Activated CD4-positive, alpha-beta T cell treated with anti-CD3 and anti-CD28 coated beads, Interleukin-2, amount 10 ng/mL, durations not matched to agents 24 days and 14 days (primary cell): Measurements from ENCODE around the gene XIRP1. TPM values are rescaled to one million over a fixed set of nuclear protein-coding genes. Genes with fewer than 3 reads are reported as not detected.

Experiments
- DNase-seq: peaks from one replicate; pipeline ENCODE4 v3.0.0; 2022
- H3K27ac Mint-ChIP-seq: one replicate; pipeline ENCODE4 v1.8.0; 2022; ENCODE audit warnings: mild to moderate bottlenecking, mixed read lengths
- H3K27me3 Mint-ChIP-seq: one replicate; pipeline ENCODE4 v1.8.0; 2022; ENCODE audit warnings: mixed read lengths
- H3K36me3 Mint-ChIP-seq: one replicate; pipeline ENCODE4 v1.8.0; 2022; ENCODE audit warnings: low read depth, mild to moderate bottlenecking, mixed read lengths
- H3K4me1 Mint-ChIP-seq: one replicate; pipeline ENCODE4 v1.8.0; 2021; ENCODE audit warnings: mixed read lengths
- H3K4me3 Mint-ChIP-seq: one replicate; pipeline ENCODE4 v1.8.0; 2022; ENCODE audit warnings: mild to moderate bottlenecking, moderate library complexity, mixed read lengths
- H3K9me3 Mint-ChIP-seq: one replicate; pipeline ENCODE4 v1.8.0; 2021; ENCODE audit warnings: mixed read lengths
- intact Hi-C: fragments of 100-400 bp; cut with micrococcal nuclease; formaldehyde crosslinking; loops from one replicate; pipeline ENCODE4 v1.15.1; 2023
- total RNA-seq: library from RNA; stranded (reverse); gene quantifications from 2 replicates; pipeline ENCODE4 v1.2.3, GENCODE V29; 2022

XIRP1 gene
- total RNA-seq, 1 donor from 2014 or later, result 2.9 TPM

- H3K9me3 Mint-ChIP-seq, result no peaks in the 10 kb centered on the region
- peaks cover 83% of the 10 kb centered on the region for H3K36me3 Mint-ChIP-seq
- peak overlapping the region; percentile 62 for H3K27ac Mint-ChIP-seq
- peaks cover 63% of the 10 kb centered on the region for H3K4me1 Mint-ChIP-seq
- intact Hi-C loops, result no loop called here
- H3K27me3 Mint-ChIP-seq, result no peaks in the 10 kb centered on the region
- H3K4me3 Mint-ChIP-seq, result no peak overlapping the region
- no peak for DNase-seq
These were observed 47.5 kb downstream of the XIRP1 start for GRCh38 chr3:39144748-39145380.

GRCh38 chr3:39144095-39144747, 48.2 kb downstream of the XIRP1 start:
- Mint-ChIP-seq H3K4me3 (no peak overlapping the region), H3K9me3 (no peaks in the 10 kb centered on the region), H3K27ac (peak overlapping the region; percentile 62), H3K27me3 (no peaks in the 10 kb centered on the region), H3K36me3 (peaks cover 77% of the 10 kb centered on the region), H3K4me1 (peaks cover 58% of the 10 kb centered on the region)
- no peak for DNase-seq
- intact Hi-C loops, result no loop called here

GRCh38 chr3:39143051-39143885, 49.1 kb downstream of the XIRP1 start:
- Mint-ChIP-seq H3K27ac (no peak overlapping the region), H3K36me3 (peaks cover 72% of the 10 kb centered on the region), H3K4me1 (peaks cover 55% of the 10 kb centered on the region), H3K27me3 (no peaks in the 10 kb centered on the region), H3K4me3 (no peak overlapping the region), H3K9me3 (no peaks in the 10 kb centered on the region)
- intact Hi-C loops, result no loop called here
- DNase-seq, result no peak

GRCh38 chr3:39142067-39142466, 50.3 kb downstream of the XIRP1 start:
- DNase-seq, result no peak
- H3K4me1 Mint-ChIP-seq, result peaks cover 44% of the 10 kb centered on the region
- intact Hi-C loops, result no loop called here
- H3K27ac Mint-ChIP-seq, result no peak overlapping the region
- no peaks in the 10 kb centered on the region for H3K9me3 Mint-ChIP-seq
- H3K27me3 Mint-ChIP-seq, result no peaks in the 10 kb centered on the region
- peaks cover 69% of the 10 kb centered on the region for H3K36me3 Mint-ChIP-seq
- H3K4me3 Mint-ChIP-seq, result no peak overlapping the region

- Mint-ChIP-seq H3K4me1 (peaks cover 38% of the 10 kb centered on the region), H3K9me3 (no peaks in the 10 kb centered on the region), H3K36me3 (peaks cover 67% of the 10 kb centered on the region), H3K27ac (peak overlapping the region; percentile 12), H3K4me3 (no peak overlapping the region), H3K27me3 (no peaks in the 10 kb centered on the region)
- DNase-seq, result no peak
- intact Hi-C loops, result no loop called here
These were observed 51.0 kb downstream of the XIRP1 start for GRCh38 chr3:39141171-39141995.

- Mint-ChIP-seq H3K4me1 (peaks cover 30% of the 10 kb centered on the region), H3K36me3 (peaks cover 59% of the 10 kb centered on the region), H3K9me3 (no peaks in the 10 kb centered on the region), H3K27ac (no peak overlapping the region), H3K27me3 (no peaks in the 10 kb centered on the region), H3K4me3 (no peak overlapping the region)
- DNase-seq, result no peak
- intact Hi-C loops, result no loop called here
These were observed 51.9 kb downstream of the XIRP1 start for GRCh38 chr3:39140341-39140971.

GRCh38 chr3:39139442-39139841, 53.0 kb downstream of the XIRP1 start:
- Mint-ChIP-seq H3K9me3 (no peaks in the 10 kb centered on the region), H3K4me3 (no peak overlapping the region), H3K36me3 (peaks cover 52% of the 10 kb centered on the region), H3K27ac (peak overlapping the region; percentile 34), H3K27me3 (no peaks in the 10 kb centered on the region), H3K4me1 (peaks cover 27% of the 10 kb centered on the region)
- DNase-seq, result no peak
- intact Hi-C loops, result no loop called here

- Mint-ChIP-seq H3K4me3 (no peak overlapping the region), H3K27me3 (no peaks in the 10 kb centered on the region), H3K4me1 (peaks cover 26% of the 10 kb centered on the region), H3K9me3 (no peaks in the 10 kb centered on the region), H3K27ac (peak overlapping the region; percentile 60), H3K36me3 (peaks cover 47% of the 10 kb centered on the region)
- DNase-seq, result no peak
- intact Hi-C loops, result no loop called here
These were observed 53.5 kb downstream of the XIRP1 start for GRCh38 chr3:39138804-39139415.

- H3K9me3 Mint-ChIP-seq, result no peaks in the 10 kb centered on the region
- intact Hi-C loops, result no loop called here
- peaks cover 26% of the 10 kb centered on the region for H3K4me1 Mint-ChIP-seq
- peaks cover 39% of the 10 kb centered on the region for H3K36me3 Mint-ChIP-seq
- H3K27me3 Mint-ChIP-seq, result no peaks in the 10 kb centered on the region
- peak overlapping the region; percentile 60 for H3K27ac Mint-ChIP-seq
- no peak overlapping the region for H3K4me3 Mint-ChIP-seq
- no peak for DNase-seq
These were observed 54.2 kb downstream of the XIRP1 start for GRCh38 chr3:39137991-39138803.

- H3K4me3 Mint-ChIP-seq, result no peak overlapping the region
- intact Hi-C loops, result no loop called here
- H3K4me1 Mint-ChIP-seq, result peaks cover 20% of the 10 kb centered on the region
- no peak for DNase-seq
- H3K9me3 Mint-ChIP-seq, result no peaks in the 10 kb centered on the region
- no peak overlapping the region for H3K27ac Mint-ChIP-seq
- peaks cover 33% of the 10 kb centered on the region for H3K36me3 Mint-ChIP-seq
- H3K27me3 Mint-ChIP-seq, result no peaks in the 10 kb centered on the region
These were observed 54.9 kb downstream of the XIRP1 start for GRCh38 chr3:39137435-39137936.

- H3K9me3 Mint-ChIP-seq, result no peaks in the 10 kb centered on the region
- no peaks in the 10 kb centered on the region for H3K27me3 Mint-ChIP-seq
- DNase-seq, result no peak
- no peak overlapping the region for H3K27ac Mint-ChIP-seq
- peaks cover 20% of the 10 kb centered on the region for H3K4me1 Mint-ChIP-seq
- no peak overlapping the region for H3K4me3 Mint-ChIP-seq
- intact Hi-C loops, result no loop called here
- peaks cover 28% of the 10 kb centered on the region for H3K36me3 Mint-ChIP-seq
These were observed 55.6 kb downstream of the XIRP1 start for GRCh38 chr3:39136533-39137434.
